KMS-11 (cell line): Measurements from ENCODE around the gene POU2AF3.

Experiments used
- H2AFZ ChIP-seq: fragments of 200-600 bp; sonication (generic); 2 replicates; pipeline ENCODE4 v1.6.1; 2016; ENCODE audit warnings: antibody characterized with exemption, mixed run types, low read depth
- H3K27ac ChIP-seq: fragments of 200-600 bp; sonication (generic); 2 replicates; pipeline ENCODE4 v1.6.1; 2016; ENCODE audit warnings: mild to moderate bottlenecking, mixed run types
- H3K27me3 ChIP-seq: fragments of 200-600 bp; sonication (generic); 2 replicates; pipeline ENCODE4 v1.6.1; 2017; ENCODE audit warnings: mild to moderate bottlenecking, low read depth, mixed run types, moderate library complexity; ENCODE audit not compliant: insufficient read depth
- H3K36me3 ChIP-seq: fragments of 200-600 bp; sonication (generic); 2 replicates; pipeline ENCODE4 v1.6.1; 2017; ENCODE audit warnings: mild to moderate bottlenecking, mixed run types; ENCODE audit not compliant: insufficient read depth
- H3K4me1 ChIP-seq: fragments of 200-600 bp; sonication (generic); 2 replicates; pipeline ENCODE4 v1.6.1; 2016; ENCODE audit warnings: mild to moderate bottlenecking, low read depth, mixed run types; ENCODE audit not compliant: poor library complexity, severe bottlenecking
- H3K4me2 ChIP-seq: fragments of 200-600 bp; sonication (generic); 2 replicates; pipeline ENCODE4 v1.7.0; 2016; ENCODE audit warnings: mild to moderate bottlenecking, mixed run types
- H3K4me3 ChIP-seq: fragments of 200-600 bp; sonication (generic); IDR thresholded peaks from 2 replicates; pipeline ENCODE4 v1.6.1; 2017; ENCODE audit warnings: low read depth, low read length, mixed read lengths; ENCODE audit not compliant: insufficient read depth
- H3K79me2 ChIP-seq: fragments of 200-600 bp; sonication (generic); 2 replicates; pipeline ENCODE4 v1.6.1; 2016; ENCODE audit warnings: low read depth, mixed run types; ENCODE audit not compliant: insufficient read depth
- H3K9ac ChIP-seq: fragments of 200-600 bp; sonication (generic); 2 replicates; pipeline ENCODE4 v1.6.1; 2016; ENCODE audit warnings: mild to moderate bottlenecking, mixed run types
- H4K20me1 ChIP-seq: fragments of 200-600 bp; sonication (generic); 2 replicates; pipeline ENCODE4 v1.6.1; 2016; ENCODE audit warnings: mild to moderate bottlenecking, mixed run types; ENCODE audit not compliant: insufficient read depth
- TF ChIP-seq, protein P1 (sequence below): fragments of 200-600 bp; sonication (generic); conservative IDR thresholded peaks from 2 replicates; pipeline ENCODE4 v1.6.1; 2017; ENCODE audit warnings: low read depth, mild to moderate bottlenecking, antibody characterized with exemption, low read length, moderate library complexity, mixed read lengths

The POU2AF3 gene

DNA sequence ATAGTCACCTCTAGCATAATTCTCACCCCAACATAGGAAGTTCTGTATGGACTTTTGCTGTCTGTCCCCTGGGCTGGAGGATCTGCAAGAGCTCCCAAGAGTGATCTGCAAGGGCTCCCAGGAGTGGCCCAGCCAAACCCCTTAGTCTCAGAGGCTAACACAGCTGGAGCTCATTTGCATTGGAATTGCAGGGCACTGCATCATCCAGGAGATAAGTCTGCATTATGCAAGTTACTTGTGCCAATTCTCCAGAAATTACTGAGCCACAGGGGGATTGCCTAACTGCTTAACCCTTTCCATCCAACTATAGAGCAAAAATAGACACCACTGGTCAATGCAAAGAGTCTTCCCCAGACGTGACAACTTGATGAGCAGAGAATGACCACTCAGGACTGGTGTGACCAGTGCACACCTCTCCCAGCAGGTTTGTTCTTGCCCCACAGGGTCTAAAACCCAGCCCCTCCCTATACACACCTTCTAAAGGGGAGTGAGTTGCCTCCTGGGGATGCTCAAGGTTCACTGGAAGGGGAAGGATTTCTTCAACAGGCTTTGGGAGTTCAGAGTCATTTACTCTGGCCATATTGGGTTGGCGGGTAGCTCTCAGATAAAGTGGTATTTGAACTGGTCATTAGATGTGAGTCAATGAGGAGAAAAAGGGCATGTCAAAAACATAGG is 38.4 kb downstream of the POU2AF3 start:
- Histone ChIP-seq H3K27me3 (no peaks in the 10 kb centered on the region), H3K9ac (no peak overlapping the region), H3K4me2 (no peak overlapping the region), H2AFZ (no peak overlapping the region), H3K36me3 (no peaks in the 10 kb centered on the region), H3K27ac (no peak overlapping the region), H3K4me1 (no peaks in the 10 kb centered on the region), H3K79me2 (no peaks in the 10 kb centered on the region), H4K20me1 (no peaks in the 10 kb centered on the region), H3K4me3 (no peak overlapping the region)
- TF ChIP-seq, protein P1, sequence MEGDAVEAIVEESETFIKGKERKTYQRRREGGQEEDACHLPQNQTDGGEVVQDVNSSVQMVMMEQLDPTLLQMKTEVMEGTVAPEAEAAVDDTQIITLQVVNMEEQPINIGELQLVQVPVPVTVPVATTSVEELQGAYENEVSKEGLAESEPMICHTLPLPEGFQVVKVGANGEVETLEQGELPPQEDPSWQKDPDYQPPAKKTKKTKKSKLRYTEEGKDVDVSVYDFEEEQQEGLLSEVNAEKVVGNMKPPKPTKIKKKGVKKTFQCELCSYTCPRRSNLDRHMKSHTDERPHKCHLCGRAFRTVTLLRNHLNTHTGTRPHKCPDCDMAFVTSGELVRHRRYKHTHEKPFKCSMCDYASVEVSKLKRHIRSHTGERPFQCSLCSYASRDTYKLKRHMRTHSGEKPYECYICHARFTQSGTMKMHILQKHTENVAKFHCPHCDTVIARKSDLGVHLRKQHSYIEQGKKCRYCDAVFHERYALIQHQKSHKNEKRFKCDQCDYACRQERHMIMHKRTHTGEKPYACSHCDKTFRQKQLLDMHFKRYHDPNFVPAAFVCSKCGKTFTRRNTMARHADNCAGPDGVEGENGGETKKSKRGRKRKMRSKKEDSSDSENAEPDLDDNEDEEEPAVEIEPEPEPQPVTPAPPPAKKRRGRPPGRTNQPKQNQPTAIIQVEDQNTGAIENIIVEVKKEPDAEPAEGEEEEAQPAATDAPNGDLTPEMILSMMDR: no peak

DNA sequence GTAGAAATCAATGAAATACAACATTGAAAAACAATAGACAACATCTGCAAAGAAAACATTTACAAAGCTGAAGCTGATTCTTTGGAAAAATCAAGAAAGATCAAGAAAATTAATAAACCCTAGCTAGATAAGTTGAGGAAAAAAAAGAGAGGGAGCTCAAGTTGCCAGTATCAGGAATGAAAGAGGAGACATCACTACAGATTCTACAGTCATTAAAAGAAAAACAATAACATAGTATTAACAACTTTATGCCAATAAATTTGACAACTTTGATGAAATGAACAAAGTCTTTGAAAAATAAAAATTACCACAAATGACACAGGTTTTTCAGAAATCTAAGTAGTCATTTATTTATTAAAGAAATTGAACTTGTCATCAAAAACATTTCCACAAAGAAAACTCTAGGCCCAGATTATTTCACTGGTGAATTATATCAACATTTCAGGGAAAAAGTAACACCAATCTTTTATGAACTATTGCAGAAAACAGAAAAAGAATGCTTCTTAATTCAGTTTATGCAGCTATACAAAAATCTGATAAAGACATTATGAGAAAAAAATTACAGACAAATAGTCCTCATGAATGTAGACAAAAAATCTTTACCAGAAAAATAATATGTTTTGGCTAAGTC is 41.5 kb downstream of the POU2AF3 start:
- Histone ChIP-seq H3K4me2 (no peak overlapping the region), H2AFZ (no peak overlapping the region), H3K4me1 (peaks cover 12% of the 10 kb centered on the region), H4K20me1 (no peaks in the 10 kb centered on the region), H3K4me3 (no peak overlapping the region), H3K36me3 (no peaks in the 10 kb centered on the region), H3K79me2 (no peaks in the 10 kb centered on the region), H3K9ac (no peak overlapping the region), H3K27me3 (no peaks in the 10 kb centered on the region), H3K27ac (no peak overlapping the region)
- TF ChIP-seq, protein P1: no peak

DNA sequence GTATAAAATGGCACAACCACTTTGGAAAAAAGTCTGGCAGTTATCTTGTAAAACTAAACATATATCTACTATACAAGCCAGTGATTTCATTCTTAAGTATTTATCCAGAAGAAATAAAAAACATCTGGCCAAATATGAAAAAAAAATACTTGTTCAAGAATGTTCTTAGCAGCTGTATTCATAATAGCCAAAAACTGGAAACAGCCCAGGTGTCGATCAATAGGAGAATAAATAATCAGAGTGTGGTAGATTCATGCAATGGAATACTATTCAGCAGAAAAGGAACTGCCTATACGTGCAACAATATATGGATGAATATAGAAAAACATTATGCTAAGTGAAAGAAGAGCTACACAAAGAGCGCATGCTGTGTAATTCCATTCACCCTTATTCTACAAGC is 44.0 kb downstream of the POU2AF3 start:
- peaks cover 19% of the 10 kb centered on the region for H3K4me1 ChIP-seq
- no peak overlapping the region for H3K4me3 ChIP-seq
- H3K9ac ChIP-seq: no peak overlapping the region
- H4K20me1 ChIP-seq: no peaks in the 10 kb centered on the region
- H3K27me3 ChIP-seq: no peaks in the 10 kb centered on the region
- H3K4me2 ChIP-seq: no peak overlapping the region
- no peaks in the 10 kb centered on the region for H3K36me3 ChIP-seq
- no peak overlapping the region for H2AFZ ChIP-seq
- TF ChIP-seq, protein P1: no peak
- H3K27ac ChIP-seq: no peak overlapping the region
- no peaks in the 10 kb centered on the region for H3K79me2 ChIP-seq

DNA sequence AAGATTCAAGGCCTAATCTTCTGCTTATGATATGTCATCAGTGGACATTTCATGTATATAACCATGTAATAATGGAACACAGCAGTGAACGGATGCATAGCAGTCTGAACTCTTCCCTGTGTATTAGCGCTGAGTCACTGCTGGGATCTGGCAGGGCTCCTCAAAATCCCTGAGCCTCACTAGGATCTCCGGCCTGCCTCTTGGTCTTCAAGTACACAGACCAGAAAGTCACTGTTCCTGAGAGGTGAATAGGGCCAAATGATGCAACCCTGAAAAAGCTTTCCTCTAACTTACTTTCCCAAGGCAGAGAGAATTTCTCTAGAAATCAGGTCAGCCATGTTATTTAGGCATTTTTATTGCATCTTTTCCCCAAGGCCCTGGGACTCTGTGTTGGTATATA is 45.7 kb downstream of the POU2AF3 start:
- H3K27me3 ChIP-seq: no peaks in the 10 kb centered on the region
- no peaks in the 10 kb centered on the region for H4K20me1 ChIP-seq
- H3K36me3 ChIP-seq: no peaks in the 10 kb centered on the region
- no peaks in the 10 kb centered on the region for H3K79me2 ChIP-seq
- H3K27ac ChIP-seq: no peak overlapping the region
- H3K4me3 ChIP-seq: no peak overlapping the region
- no peak overlapping the region for H2AFZ ChIP-seq
- H3K4me2 ChIP-seq: no peak overlapping the region
- H3K4me1 ChIP-seq: peaks cover 22% of the 10 kb centered on the region
- TF ChIP-seq, protein P1: no peak
- H3K9ac ChIP-seq: no peak overlapping the region
